Coronary artery (tissue), 2 donors: ENCODE results near the gene TPBGL.

Experiments
- DNase-seq: peaks from one replicate; pipeline ENCODE4 v3.0.0-alpha.2; 2017; ENCODE audit warnings: low spot score
- H3K27ac ChIP-seq, 2 donors: fragments of 200-600 bp; sonication (generic); one replicate each; pipeline ENCODE4 v1.5.1; 2016 to 2019
- H3K4me3 ChIP-seq: fragments of 200-600 bp; sonication (generic); 2 replicates; pipeline ENCODE4 v1.5.1; 2016; ENCODE audit warnings: mild to moderate bottlenecking, moderate library complexity
- CTCF ChIP-seq: fragments of 200-600 bp; sonication (generic); IDR thresholded peaks from one replicate; pipeline ENCODE4 v1.5.1; 2019; ENCODE audit warnings: antibody characterized with exemption

The TPBGL gene

GRCh38 chr11:75196426-75196825 lies 44.1 kb upstream of the TPBGL start:
- Histone ChIP-seq H3K27ac (peak overlapping the region in 1 of 2 donors; percentile 61), H3K4me3 (no peak overlapping the region)
- no peak for DNase-seq
- TF ChIP-seq CTCF, result no peak

- no peak for DNase-seq
Observed at GRCh38 chr11:75197512-75198277, 42.9 kb upstream of the TPBGL start.

GRCh38 chr11:75198278-75198973 lies 42.1 kb upstream of the TPBGL start:
- Histone ChIP-seq H3K4me3 (no peak overlapping the region), H3K27ac (no peak overlapping the region)
- no peak for TF ChIP-seq CTCF
- DNase-seq, result no peak

More at GRCh38 chr11:75197512-75198277, 42.9 kb upstream of the TPBGL start:
- no peak for TF ChIP-seq CTCF
- Histone ChIP-seq H3K4me3 (no peak overlapping the region), H3K27ac (no peak overlapping the region)

GRCh38 chr11:75199412-75199955 lies 41.1 kb upstream of the TPBGL start:
- no peak for TF ChIP-seq CTCF
- H3K4me3 ChIP-seq, result no peak overlapping the region
- H3K27ac ChIP-seq, result peak overlapping the region in 1 of 2 donors; percentile 10
- DNase-seq, result no peak

- no peak for DNase-seq
- TF ChIP-seq CTCF, result no peak
- no peak overlapping the region for H3K27ac ChIP-seq
- no peak overlapping the region for H3K4me3 ChIP-seq
Observed at GRCh38 chr11:75200051-75200450, 40.5 kb upstream of the TPBGL start.

GRCh38 chr11:75200531-75200930 lies 40.0 kb upstream of the TPBGL start:
- DNase-seq, result no peak
- Histone ChIP-seq H3K27ac (no peak overlapping the region), H3K4me3 (no peak overlapping the region)
- TF ChIP-seq CTCF, result no peak
